ENCODE measurements around the gene SND1. TPM values are rescaled to one million over a fixed set of nuclear protein-coding genes. Genes with fewer than 3 reads are reported as not detected.

The SND1 gene
- total and polyA plus RNA-seq, 2 donors (not counting 3 experiments of a cell fraction or from before 2014, with no cell fraction given): 116 to 249 TPM

GRCh38 chr7:128027485-128027980 is 375.5 kb downstream of the SND1 start:
- ChIA-PET POLR2A (no interaction called here), CTCF (no interaction called here)
- Histone ChIP-seq H3K9me1 (replicated peaks; ENCODE audit: control insufficient read depth, extremely low read depth, insufficient read depth, low read length) (no peaks in the 10 kb centered on the region), H3K4me1 (ENCODE audit: control insufficient read depth, extremely low read depth, insufficient read depth, low read length) (peaks cover 14% of the 10 kb centered on the region), H3K36me3 (ENCODE audit: control insufficient read depth in 2 of 2, extremely low read depth in 1 of 2, insufficient read depth in 2 of 2, low read length in 2 of 2) (no peaks in the 10 kb centered on the region), H3K9ac (replicated peaks; ENCODE audit: extremely low read depth, insufficient read depth, low read length) (no peak overlapping the region), H3K27me3 (ENCODE audit: control insufficient read depth in 2 of 2, insufficient read depth in 2 of 2, low read length in 2 of 2) (no peaks in the 10 kb centered on the region), H3K79me2 (ENCODE audit: control insufficient read depth, insufficient read depth, low read length) (no peaks in the 10 kb centered on the region), H3K27ac (ENCODE audit: insufficient read depth, low read depth, low read length) (no peak overlapping the region), H3K4me3 (replicated peaks in 1 of 3; ENCODE audit: insufficient read depth in 1 of 3, low read depth in 1 of 3, low read length in 3 of 3) (no peak overlapping the region), H3K4me2 (ENCODE audit: insufficient read depth, low read length) (no peak overlapping the region), H2AFZ (ENCODE audit: low read depth, low read length) (no peak overlapping the region), H4K20me1 (replicated peaks; ENCODE audit: control insufficient read depth, extremely low read depth, insufficient read depth, low read length) (no peaks in the 10 kb centered on the region), H3K9me3 (replicated peaks; ENCODE audit: control insufficient read depth, insufficient read depth, low read length) (no peaks in the 10 kb centered on the region)
- FAIRE-seq (no peak), DNase-seq (ENCODE audit: low read depth, low spot score) (no peak)
- BruUV-seq (replicated peaks): no TSS peak
- intact Hi-C loops (cut with micrococcal nuclease) (no loop called here), dilution Hi-C loops (cut with MboI; ENCODE audit: extremely low pct_ligation_motif_present, low sequenced_read_pairs) (no loop called here)
- TF ChIP-seq POLR2AphosphoS5 (IDR thresholded peaks at IDR 0.05; ENCODE audit: insufficient read depth, low read depth, low read length) (no peak), CTCF (IDR thresholded peaks at IDR 0.05; ENCODE audit: extremely low read depth in 1 of 2, insufficient read depth in 1 of 2, low read depth in 1 of 2, low read length in 2 of 2) (no peak), JUN (IDR thresholded peaks at IDR 0.05; ENCODE audit: borderline replicate concordance, insufficient read depth, insufficient read length, low read depth) (no peak), GATA2 (IDR thresholded peaks at IDR 0.05; ENCODE audit: insufficient read depth, insufficient read length, low read depth, low read length) (no peak)
- TF ChIP-seq, protein P1, sequence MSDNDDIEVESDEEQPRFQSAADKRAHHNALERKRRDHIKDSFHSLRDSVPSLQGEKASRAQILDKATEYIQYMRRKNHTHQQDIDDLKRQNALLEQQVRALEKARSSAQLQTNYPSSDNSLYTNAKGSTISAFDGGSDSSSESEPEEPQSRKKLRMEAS (IDR thresholded peaks at IDR 0.05; ENCODE audit: insufficient read depth, insufficient read length): no peak

Measured in endothelial cell of umbilical vein (primary cell).